AG10803 (cell line): ENCODE results near the gene VMO1.

Experiments used
- DNase-seq: peaks from one replicate; pipeline ENCODE4 v3.0.0; 2010; ENCODE audit warnings: low read depth
- H3K4me3 ChIP-seq: 2 replicates; pipeline ENCODE4 v1.5.1; 2011; ENCODE audit warnings: mild to moderate bottlenecking, low read length, control low read depth
- CTCF ChIP-seq: conservative IDR thresholded peaks from 2 replicates; pipeline ENCODE4 v1.5.1; 2011; ENCODE audit warnings: mild to moderate bottlenecking, low read length, control low read depth, inconsistent platforms

Gene VMO1

GRCh38 chr17:4808378-4808767, 22.2 kb upstream of the VMO1 start:
- DNase-seq, result no peak
- TF ChIP-seq CTCF, result no peak

GRCh38 chr17:4807605-4808377, 21.6 kb upstream of the VMO1 start:
- TF ChIP-seq CTCF, result no peak
- H3K4me3 ChIP-seq, result peak overlapping the region; percentile 69
- DNase-seq, result no peak

More at GRCh38 chr17:4808378-4808767, 22.2 kb upstream of the VMO1 start:
- H3K4me3 ChIP-seq, result no peak overlapping the region

- TF ChIP-seq CTCF, result no peak
- peak; percentile 70 for DNase-seq
- H3K4me3 ChIP-seq, result peak within 1 kb of the TSS; percentile 71
Measured at GRCh38 chr17:4806777-4807604, 20.8 kb upstream of the VMO1 start, which contains the start of gene PLD2. PLD2 (plus strand) TSS chr17:4807152; CDS start chr17:4807773, 621 bp downstream.

GRCh38 chr17:4806456-4806776, 20.3 kb upstream of the VMO1 start:
- DNase-seq, result no peak
- no peak for TF ChIP-seq CTCF
- peak overlapping the region; percentile 71 for H3K4me3 ChIP-seq

- no peak within 1 kb of the TSS for H3K4me3 ChIP-seq
Measured at GRCh38 chr17:4802228-4802627, 16.1 kb upstream of the VMO1 start, which contains the start of gene C17orf114. C17orf114 (minus strand) TSS chr17:4802328.

GRCh38 chr17:4800462-4801196, 14.5 kb upstream of the VMO1 start:
- TF ChIP-seq CTCF, result no peak
- H3K4me3 ChIP-seq, result no peak overlapping the region
- no peak for DNase-seq

More at GRCh38 chr17:4802228-4802627, 16.1 kb upstream of the VMO1 start, which contains the start of gene C17orf114:
- TF ChIP-seq CTCF, result no peak
- DNase-seq, result no peak
